OCI-LY7 (cell line): Measurements from ENCODE around the gene CDAN1.

Source experiments
- EZH2phosphoT487 ChIP-seq: fragments of 200-600 bp; sonication (generic); IDR thresholded peaks from 2 replicates; pipeline ENCODE4 v1.6.1; 2018; ENCODE audit warnings: low read depth, borderline replicate concordance, mild to moderate bottlenecking, mixed run types, antibody characterized with exemption, low read length, moderate library complexity, mixed read lengths
- TF ChIP-seq, protein P1 (sequence below): fragments of 200-600 bp; sonication (generic); conservative IDR thresholded peaks from 2 replicates; pipeline ENCODE4 v1.5.1; 2014; ENCODE audit warnings: mild to moderate bottlenecking, antibody characterized with exemption, low read length, moderate library complexity, mixed read lengths

DNA sequence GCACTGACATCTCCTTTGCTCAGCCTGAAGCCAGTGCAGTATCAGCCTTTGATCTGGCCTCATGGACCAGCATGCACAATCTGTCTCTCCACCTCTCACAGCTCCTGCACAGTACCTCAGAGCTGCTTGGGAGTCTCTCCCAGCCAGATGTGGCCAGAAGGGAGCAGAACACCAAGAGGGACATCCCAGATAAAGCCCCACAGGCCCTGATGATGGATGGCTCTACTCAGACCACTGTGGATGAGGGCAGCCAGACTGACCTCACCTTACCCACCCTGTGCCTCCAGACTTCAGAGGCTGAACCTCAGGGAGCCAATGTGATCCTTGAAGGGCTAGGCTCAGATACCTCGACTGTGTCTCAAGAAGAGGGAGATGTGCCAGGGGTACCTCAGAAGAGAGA, 44.4 kb downstream of the CDAN1 start:
- TF ChIP-seq, protein P1, sequence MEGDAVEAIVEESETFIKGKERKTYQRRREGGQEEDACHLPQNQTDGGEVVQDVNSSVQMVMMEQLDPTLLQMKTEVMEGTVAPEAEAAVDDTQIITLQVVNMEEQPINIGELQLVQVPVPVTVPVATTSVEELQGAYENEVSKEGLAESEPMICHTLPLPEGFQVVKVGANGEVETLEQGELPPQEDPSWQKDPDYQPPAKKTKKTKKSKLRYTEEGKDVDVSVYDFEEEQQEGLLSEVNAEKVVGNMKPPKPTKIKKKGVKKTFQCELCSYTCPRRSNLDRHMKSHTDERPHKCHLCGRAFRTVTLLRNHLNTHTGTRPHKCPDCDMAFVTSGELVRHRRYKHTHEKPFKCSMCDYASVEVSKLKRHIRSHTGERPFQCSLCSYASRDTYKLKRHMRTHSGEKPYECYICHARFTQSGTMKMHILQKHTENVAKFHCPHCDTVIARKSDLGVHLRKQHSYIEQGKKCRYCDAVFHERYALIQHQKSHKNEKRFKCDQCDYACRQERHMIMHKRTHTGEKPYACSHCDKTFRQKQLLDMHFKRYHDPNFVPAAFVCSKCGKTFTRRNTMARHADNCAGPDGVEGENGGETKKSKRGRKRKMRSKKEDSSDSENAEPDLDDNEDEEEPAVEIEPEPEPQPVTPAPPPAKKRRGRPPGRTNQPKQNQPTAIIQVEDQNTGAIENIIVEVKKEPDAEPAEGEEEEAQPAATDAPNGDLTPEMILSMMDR: no peak
- TF ChIP-seq EZH2phosphoT487: no peak
